ENCODE results near the gene TEPSIN.

TEPSIN gene

GRCh38 chr17:81238815-81239713 is at the start of gene TEPSIN, which contains the start of gene NDUFAF8:
TSS of gene TEPSIN (minus strand) at chr17:81239055. CDS start at chr17:81239033, 22 bp downstream.
TSS of gene NDUFAF8 (plus strand) at chr17:81239318. CDS start at chr17:81239364, 46 bp downstream.
- TF ChIP-seq CTCF (IDR thresholded peaks at IDR 0.05; ENCODE audit: borderline replicate concordance, control extremely low read depth, extremely low read depth, insufficient read depth, missing control alignments): no peak
- DNase-seq (ENCODE audit: low spot score): peak; percentile 100
- in situ Hi-C loops (cut with MboI; ENCODE audit: low sequenced_read_pairs, unreplicated experiment): no loop called here

GRCh38 chr17:81287741-81288430 is 49.0 kb upstream of the TEPSIN start:
- no peak for DNase-seq (ENCODE audit: low spot score)
- in situ Hi-C loops (cut with MboI; ENCODE audit: low sequenced_read_pairs, unreplicated experiment): no loop called here
- TF ChIP-seq CTCF (IDR thresholded peaks at IDR 0.05; ENCODE audit: borderline replicate concordance, control extremely low read depth, extremely low read depth, insufficient read depth, missing control alignments): no peak

GRCh38 chr17:81287152-81287551 is 48.3 kb upstream of the TEPSIN start:
- in situ Hi-C loops (cut with MboI; ENCODE audit: low sequenced_read_pairs, unreplicated experiment): no loop called here
- no peak for DNase-seq (ENCODE audit: low spot score)
- TF ChIP-seq CTCF (IDR thresholded peaks at IDR 0.05; ENCODE audit: borderline replicate concordance, control extremely low read depth, extremely low read depth, insufficient read depth, missing control alignments): no peak

GRCh38 chr17:81286491-81287145 is 47.8 kb upstream of the TEPSIN start:
- no peak for TF ChIP-seq CTCF (IDR thresholded peaks at IDR 0.05; ENCODE audit: borderline replicate concordance, control extremely low read depth, extremely low read depth, insufficient read depth, missing control alignments)
- no peak for DNase-seq (ENCODE audit: low spot score)
- in situ Hi-C loops (cut with MboI; ENCODE audit: low sequenced_read_pairs, unreplicated experiment): no loop called here

GRCh38 chr17:81285894-81286293 is 47.0 kb upstream of the TEPSIN start:
- in situ Hi-C loops (cut with MboI; ENCODE audit: low sequenced_read_pairs, unreplicated experiment): no loop called here
- no peak for DNase-seq (ENCODE audit: low spot score)
- TF ChIP-seq CTCF (IDR thresholded peaks at IDR 0.05; ENCODE audit: borderline replicate concordance, control extremely low read depth, extremely low read depth, insufficient read depth, missing control alignments): no peak

GRCh38 chr17:81285179-81285878 is 46.5 kb upstream of the TEPSIN start:
- in situ Hi-C loops (cut with MboI; ENCODE audit: low sequenced_read_pairs, unreplicated experiment): no loop called here
- TF ChIP-seq CTCF (IDR thresholded peaks at IDR 0.05; ENCODE audit: borderline replicate concordance, control extremely low read depth, extremely low read depth, insufficient read depth, missing control alignments): no peak
- peak; percentile 84 for DNase-seq (ENCODE audit: low spot score)
